Measurements from ENCODE around the gene SPATA31E1.

DNA sequence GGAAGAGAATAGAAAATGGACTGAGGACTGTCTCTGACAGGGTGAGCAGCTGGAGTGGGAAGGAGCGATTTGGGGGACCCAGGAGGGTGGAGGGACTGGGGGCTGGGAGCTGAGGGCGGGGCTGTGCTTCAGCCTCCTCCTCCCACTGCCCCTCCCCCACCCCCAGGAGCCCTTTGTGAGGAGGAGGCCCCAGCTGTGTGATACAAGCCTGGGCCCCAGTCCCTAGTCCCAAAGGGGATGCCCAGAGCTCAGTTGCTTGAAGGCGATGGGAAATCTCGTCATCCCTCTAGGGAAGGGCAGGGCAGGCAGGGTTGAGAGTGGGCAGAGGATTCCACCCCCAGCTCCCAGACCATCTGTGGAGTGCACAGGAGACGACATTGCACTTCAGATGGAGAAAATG is at the start of gene SPATA31E1:
- TF ChIP-seq BHLHE40 (IDR thresholded peaks at IDR 0.05; ENCODE audit: borderline replicate concordance) (no peak), FOXA1 (IDR thresholded peaks at IDR 0.05) (no peak), FOXK2 (IDR thresholded peaks at IDR 0.05) (no peak), TARDBP (IDR thresholded peaks at IDR 0.05) (no peak), CTBP1 (IDR thresholded peaks at IDR 0.05; ENCODE audit: borderline replicate concordance) (no peak)
